ENCODE data around the gene TCP10L. TPM values are rescaled to one million over a fixed set of nuclear protein-coding genes. Genes with fewer than 3 reads are reported as not detected.

The TCP10L gene
- total and polyA plus RNA-seq, 2 of the 13 experiments (the other 11 are each of a cell fraction or from before 2014, with no cell fraction given): 0.90 to 2.4 TPM

DNA sequence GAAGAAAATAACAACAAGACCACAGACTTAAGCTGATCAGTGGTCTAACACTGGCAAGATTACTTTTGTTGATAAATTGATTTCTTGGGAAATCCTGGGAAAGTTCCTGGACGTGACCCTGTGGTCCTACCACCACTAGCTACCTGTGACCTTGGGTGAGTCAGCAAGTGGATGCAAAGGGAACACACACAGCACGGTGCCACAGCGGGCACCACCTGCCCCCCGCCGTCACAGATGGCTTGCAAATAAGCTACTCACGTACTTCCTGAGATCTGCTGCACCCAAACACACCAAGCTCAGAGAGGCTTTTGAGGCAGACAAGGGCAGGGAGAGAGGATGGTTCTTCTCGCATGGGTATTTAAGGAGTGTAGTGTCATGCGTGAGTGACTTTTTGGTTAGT lies 14.2 kb upstream of the TCP10L start (continued):
- TF ChIP-seq ZNF629 (CRISPR knock-in tag; conservative IDR thresholded peaks at IDR 0.05): no peak
- no peak for TF ChIP-seq SRY (CRISPR knock-in tag; IDR thresholded peaks at IDR 0.05)
- TF ChIP-seq ZNF256 (CRISPR knock-in tag; conservative IDR thresholded peaks at IDR 0.05): no peak
- peak; percentile 7; the same call in 1 of the 2 replicates for TF ChIP-seq CTCF (CRISPR knock-in tag; IDR thresholded peaks at IDR 0.05)
- TF ChIP-seq ZNF687 (CRISPR knock-in tag; IDR thresholded peaks at IDR 0.05): peak; percentile 45
- peak; percentile 90 for TF ChIP-seq FOSL2 (CRISPR knock-in tag; IDR thresholded peaks at IDR 0.05)
- no peak for TF ChIP-seq ZNF121 (CRISPR knock-in tag; IDR thresholded peaks at IDR 0.05)
- peak; percentile 60; the same call in 1 of the 2 replicates for TF ChIP-seq ZBTB33 (CRISPR knock-in tag; IDR thresholded peaks at IDR 0.05)
- TF ChIP-seq GATAD2A (CRISPR knock-in tag; IDR thresholded peaks at IDR 0.05): peak; percentile 29
- no peak for TF ChIP-seq ZNF572 (CRISPR knock-in tag; IDR thresholded peaks at IDR 0.05)
- TF ChIP-seq IKZF1 (IDR thresholded peaks at IDR 0.05): no peak
- no peak for TF ChIP-seq CCDC6 (CRISPR knock-in tag; IDR thresholded peaks at IDR 0.05)
- TF ChIP-seq ZSCAN29 (CRISPR knock-in tag; conservative IDR thresholded peaks at IDR 0.05): no peak
- TF ChIP-seq ZNF574 (CRISPR knock-in tag; IDR thresholded peaks at IDR 0.05): no peak
- TF ChIP-seq RBM22 (optimal IDR thresholded peaks at IDR 0.05; ENCODE audit: low read length): peak; percentile 55
- peak; percentile 16; the same call in 1 of the 2 replicates for TF ChIP-seq FOXO1 (CRISPR knock-in tag; IDR thresholded peaks at IDR 0.05)
- no peak for TF ChIP-seq ZNF225 (CRISPR knock-in tag; IDR thresholded peaks at IDR 0.05)
- no peak for TF ChIP-seq ZNF547 (CRISPR knock-in tag; IDR thresholded peaks at IDR 0.05)
- TF ChIP-seq ZBTB8A (CRISPR knock-in tag; IDR thresholded peaks at IDR 0.05; ENCODE audit: borderline replicate concordance, low read depth): no peak
- 0 out of 2 replicates have a peak, but pooled peaks have one; percentile 34 for TF ChIP-seq HNRNPL (IDR thresholded peaks at IDR 0.05; ENCODE audit: low read depth, low read length)
- peak; percentile 45; the same call in 1 of the 2 replicates for TF ChIP-seq RARA (CRISPR knock-in tag; IDR thresholded peaks at IDR 0.05)
- no peak for TF ChIP-seq HNRNPK (IDR thresholded peaks at IDR 0.05; ENCODE audit: low read depth, low read length, poor library complexity, severe bottlenecking)

Measured in HepG2 (cell line).